Erythroblast (primary cell): ENCODE results near the gene GATA2.

Experiments
- GATA1 ChIP-seq: IDR thresholded peaks from 2 replicates; pipeline ENCODE4 v1.6.1; 2011; ENCODE audit warnings: low read depth, mild to moderate bottlenecking, control low read depth, low read length, moderate library complexity
- POLR2A ChIP-seq: IDR thresholded peaks from 2 replicates; pipeline ENCODE4 v1.6.1; 2011; ENCODE audit warnings: mild to moderate bottlenecking, low read length

GRCh38 chr3:128455786-128456748, 36.9 kb downstream of the GATA2 start:
- TF ChIP-seq POLR2A (no peak), GATA1 (no peak)
